GM23248 (cell line): ENCODE data around the gene HOXC11.
A peak's percentile ranks its signal among the peaks of the same experiment; 100 is the strongest.

ENCODE experiments used
- EZH2 ChIP-seq: fragments of 200-600 bp; sonication (generic); IDR thresholded peaks from 2 replicates; pipeline ENCODE4 v1.6.1; 2018; ENCODE audit warnings: antibody characterized with exemption, mild to moderate bottlenecking; ENCODE audit not compliant: insufficient read depth, poor library complexity, severe bottlenecking
- EZH2phosphoT487 ChIP-seq: fragments of 200-600 bp; sonication (generic); IDR thresholded peaks from 2 replicates; pipeline ENCODE4 v1.6.1; 2018; ENCODE audit warnings: antibody characterized with exemption, moderate library complexity, mild to moderate bottlenecking, low read depth; ENCODE audit not compliant: insufficient read depth

- TF ChIP-seq EZH2 (peak; percentile 94), EZH2phosphoT487 (no peak)
Observed at GRCh38 chr12:53985692-53985993, 12.7 kb downstream of the HOXC11 start.
